GM21737 (cell line): ENCODE results near the gene BAG3.

Source experiments
- ATAC-seq: cut with Tn5 transposase; IDR thresholded peaks from one replicate; pipeline ENCODE4 v1.9.1; 2021; ENCODE audit warnings: mild to moderate bottlenecking, moderate library complexity; ENCODE audit not compliant: unreplicated experiment

Gene BAG3

DNA sequence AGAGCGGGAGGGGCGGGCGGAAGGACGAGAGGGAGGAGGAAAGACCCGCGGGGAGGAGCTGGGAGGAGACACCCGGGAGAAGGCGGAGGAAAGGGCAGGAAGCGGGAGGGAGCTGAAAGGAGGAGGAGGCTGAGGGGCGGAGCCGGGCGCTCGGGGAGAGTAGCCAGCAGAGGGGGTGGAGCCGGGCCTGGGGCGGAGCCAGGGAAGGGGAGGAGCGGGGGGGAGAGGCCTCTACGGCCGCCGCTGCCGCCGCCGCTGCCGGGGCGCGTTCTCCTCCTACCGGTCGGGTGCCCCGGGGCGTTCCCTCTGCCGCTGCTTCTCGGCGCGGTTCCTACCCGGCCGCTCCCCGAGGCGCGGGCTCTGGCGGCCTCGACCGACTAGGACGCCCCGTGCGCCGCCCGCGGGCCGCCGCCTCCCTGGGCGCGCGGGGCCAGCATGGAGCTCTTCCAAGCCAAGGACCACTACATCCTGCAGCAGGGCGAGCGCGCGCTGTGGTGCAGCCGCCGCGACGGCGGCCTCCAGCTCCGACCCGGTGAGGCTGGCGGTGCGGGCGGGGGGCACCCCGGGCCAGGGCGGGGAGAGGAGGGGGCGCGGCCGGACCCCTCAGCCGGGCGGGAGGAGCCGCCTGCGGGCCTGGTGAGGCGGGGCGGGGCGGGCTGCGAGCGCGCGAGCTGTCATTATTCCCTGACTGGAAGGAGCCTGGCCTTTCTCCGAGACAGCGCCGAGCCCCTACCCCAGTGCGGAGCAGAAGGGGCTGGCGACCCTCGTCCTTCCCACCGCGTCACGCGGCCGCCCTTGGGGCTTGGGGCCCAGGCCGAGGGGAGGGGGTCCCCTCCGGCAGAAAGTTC, 74.9 kb downstream of the BAG3 start, which contains the start of gene INPP5F:
Gene INPP5F (plus strand): TSS at position 223 of the 848 bp plus-strand sequence. CDS start 213 bp downstream, at position 436.
- peak; percentile 85 for ATAC-seq

DNA sequence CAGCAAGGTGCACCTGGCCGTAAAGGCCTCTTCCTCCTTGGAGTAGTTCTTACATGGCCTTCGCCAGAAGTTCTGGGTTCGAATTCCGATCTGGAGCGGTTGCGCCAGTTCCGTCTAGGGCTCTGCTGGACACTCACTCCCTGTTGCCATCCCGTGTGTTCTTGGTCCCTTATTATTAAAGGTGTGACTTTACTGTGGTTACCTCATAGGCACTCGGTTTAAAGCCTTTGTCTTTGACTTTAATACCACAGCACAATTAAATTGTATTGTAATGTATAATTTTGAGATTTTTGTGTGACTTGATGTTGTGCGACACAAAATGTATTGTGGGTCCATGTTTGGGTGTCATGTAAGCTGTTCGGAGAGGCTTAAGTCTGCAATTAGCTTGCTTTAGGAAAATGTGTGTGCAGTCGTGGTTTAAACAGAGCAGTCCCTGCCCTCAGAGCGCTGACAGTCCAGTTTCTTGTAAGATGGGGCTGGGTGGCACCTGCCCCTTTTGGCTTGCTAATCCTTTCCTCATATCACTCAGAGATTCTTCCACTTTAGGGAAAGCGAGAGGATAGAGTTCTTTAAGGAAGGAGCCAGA, 75.6 kb downstream of the BAG3 start:
- ATAC-seq: no peak
